HG03520 (cell line): ENCODE results near the gene ACVR1C.

Experiments used
- ATAC-seq: cut with Tn5 transposase; IDR thresholded peaks from one replicate; pipeline ENCODE4 v1.9.1; 2021; ENCODE audit warnings: mild to moderate bottlenecking, moderate library complexity; ENCODE audit not compliant: unreplicated experiment

ACVR1C gene

DNA sequence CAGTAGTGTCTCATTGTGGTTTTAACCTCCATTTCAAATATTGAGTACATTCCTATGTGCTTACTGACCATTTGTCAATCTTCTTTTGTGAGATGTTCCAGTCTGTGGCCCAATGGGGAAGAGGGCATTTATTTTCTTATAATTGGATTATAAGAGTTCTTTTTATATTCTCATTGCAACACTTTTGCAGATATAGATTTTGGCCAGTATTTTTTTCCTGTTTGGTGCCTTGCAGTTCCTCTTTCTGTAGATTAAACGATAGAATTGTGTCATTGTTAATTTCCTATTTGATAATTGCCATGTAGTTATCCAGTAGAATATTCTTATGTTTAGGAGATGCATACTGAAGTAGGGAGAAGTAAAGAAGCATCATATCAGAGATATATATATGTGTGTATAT is 128.3 kb downstream of the ACVR1C start:
- ATAC-seq = no peak

DNA sequence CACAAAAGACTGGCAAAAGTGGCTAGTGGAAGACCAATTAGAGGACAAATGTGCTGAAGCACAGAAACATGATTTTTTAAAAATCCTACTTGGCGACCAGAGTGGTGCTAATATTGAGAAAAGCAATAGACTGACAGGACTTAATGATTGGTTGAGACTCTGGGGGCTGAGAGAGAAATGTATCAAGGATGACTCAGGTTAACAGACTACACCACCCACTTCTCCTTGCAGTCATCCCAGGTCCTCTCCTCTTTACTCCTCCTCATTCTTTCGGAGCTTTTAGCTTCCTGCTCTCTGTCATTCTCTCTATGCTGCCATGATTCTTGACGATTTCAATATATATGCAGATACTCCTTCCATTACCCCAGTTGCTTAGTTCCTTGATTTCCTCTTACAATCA is 130.2 kb downstream of the ACVR1C start:
- no peak for ATAC-seq

DNA sequence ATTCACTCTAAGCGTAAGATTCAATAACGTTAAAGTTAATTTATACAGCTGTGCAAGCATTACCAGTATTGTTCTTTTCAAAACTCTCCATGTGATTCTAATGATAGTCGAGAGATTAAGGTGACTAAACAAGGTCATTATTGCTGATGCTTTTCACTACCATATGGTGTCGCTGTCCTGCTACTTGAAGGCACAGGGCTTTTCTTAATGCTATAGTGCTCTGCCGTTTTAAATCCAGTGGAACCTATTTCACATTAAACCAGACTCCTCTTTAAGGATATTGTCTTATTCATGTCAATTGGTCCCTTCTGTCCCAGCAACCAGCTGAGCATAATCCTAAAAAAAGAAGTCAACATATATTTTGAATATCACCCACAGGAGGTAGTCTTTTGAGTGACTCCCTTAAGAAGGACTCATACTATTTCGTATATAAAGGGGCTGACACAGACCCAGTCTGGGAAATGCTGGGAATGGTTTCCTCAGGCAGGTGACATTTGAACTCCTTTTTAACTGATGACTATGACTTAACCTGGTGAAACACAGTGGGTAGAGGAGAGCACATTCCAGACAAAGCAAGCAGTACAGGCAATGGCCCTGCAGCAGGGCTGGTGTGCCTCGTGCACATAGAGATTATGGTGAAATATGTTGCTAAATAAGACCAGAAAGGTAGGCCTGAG is 130.9 kb downstream of the ACVR1C start:
- ATAC-seq = peak; percentile 90

DNA sequence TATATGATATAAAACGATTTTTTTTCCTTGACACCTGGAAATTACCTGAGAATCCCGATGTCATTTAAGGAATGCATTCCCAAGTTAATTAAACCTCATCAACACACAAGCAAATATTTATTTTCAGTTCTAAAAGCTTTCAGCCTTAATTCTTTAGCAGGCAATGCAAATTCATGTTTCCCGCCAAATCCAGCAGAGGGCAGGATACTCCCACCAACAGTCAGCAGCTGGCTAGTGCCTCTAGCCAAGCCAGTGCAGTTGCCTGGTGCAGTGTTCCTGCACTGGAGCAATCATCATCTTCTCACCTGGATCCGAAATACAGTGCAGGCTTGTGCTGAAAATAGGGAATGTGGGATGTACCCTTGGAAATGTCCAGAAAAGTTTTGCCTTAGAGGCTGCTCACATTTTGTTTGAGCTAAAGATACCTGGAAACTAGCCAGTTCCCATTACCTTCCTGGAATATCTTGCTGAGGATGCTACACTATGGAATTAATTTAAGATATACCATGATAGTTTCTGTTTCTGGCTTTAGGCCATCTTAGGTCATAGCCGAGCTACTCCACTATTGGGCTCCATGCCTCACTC is 136.4 kb downstream of the ACVR1C start:
- ATAC-seq = peak; percentile 98

DNA sequence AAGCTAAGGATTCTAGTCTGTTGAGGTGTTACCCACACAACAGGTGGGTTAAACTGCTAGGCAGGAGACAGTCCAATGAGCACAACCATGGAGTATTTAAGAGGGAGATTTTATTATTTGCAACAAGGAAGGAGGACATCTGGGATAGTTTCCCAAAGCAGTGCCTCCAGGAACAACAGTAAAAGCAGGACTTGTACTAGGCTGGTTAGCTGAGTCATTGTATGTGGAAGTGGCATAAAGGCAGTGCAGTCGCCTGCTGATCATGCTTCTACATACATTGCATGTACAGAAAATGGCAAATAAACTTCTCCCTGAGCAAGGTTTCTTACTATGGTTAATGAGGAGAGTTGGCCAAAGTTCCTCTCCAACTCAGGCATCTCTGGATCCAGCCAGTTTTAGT is 138.7 kb downstream of the ACVR1C start:
- ATAC-seq = no peak

DNA sequence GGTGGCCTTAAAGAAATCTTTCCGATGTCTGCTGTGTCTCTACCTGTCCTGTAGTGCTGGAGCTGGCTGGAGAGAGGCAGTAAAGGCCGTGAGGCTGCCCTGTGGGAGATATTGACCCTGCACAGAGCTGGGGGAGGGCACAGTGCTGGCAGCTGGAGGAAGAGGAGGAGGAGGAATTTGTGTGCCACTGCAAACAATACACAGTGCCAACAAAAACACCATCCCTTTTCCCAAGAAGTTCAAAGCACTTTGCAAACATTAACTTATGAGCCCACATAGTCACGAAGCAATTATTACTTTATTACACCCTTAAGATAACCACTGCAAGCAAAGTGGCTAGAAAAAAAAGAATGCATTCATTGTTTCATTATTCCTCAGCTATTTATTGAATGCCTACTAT is 139.8 kb downstream of the ACVR1C start:
- no peak for ATAC-seq

DNA sequence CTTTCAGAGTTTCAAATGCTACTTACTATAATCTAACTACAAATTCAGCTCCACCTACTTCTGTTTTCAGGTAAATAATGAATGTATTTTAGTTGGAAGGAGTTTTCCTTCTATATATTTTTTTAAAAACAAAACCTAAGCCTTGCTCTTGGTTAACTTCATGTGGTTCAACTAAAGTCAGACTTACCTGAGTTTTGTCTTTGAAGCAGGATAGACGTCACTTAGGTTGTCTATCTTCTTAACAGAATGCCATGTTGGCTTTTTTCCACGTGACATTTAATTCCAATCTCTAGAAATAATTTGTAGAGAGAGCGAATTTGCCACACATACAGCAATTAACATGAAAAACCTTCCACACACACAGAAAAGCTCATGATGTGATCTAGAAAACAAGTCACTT is 140.9 kb downstream of the ACVR1C start:
- no peak for ATAC-seq

DNA sequence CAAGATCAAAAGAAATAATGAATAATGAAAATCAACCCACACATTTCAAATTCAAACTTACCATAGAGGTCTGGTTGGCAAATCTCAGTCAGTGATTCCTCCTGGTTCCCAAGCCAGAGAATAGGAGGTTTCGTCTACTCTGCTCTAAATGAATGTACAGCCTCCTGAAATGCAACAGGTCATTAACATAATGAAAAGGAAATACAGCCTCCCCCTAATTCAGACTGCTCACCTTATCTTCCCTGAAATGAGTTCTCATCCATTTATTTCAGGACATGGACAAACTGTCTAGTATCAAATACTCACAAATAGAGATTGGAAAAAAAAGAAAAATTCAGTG is 141.4 kb downstream of the ACVR1C start:
- no peak for ATAC-seq

DNA sequence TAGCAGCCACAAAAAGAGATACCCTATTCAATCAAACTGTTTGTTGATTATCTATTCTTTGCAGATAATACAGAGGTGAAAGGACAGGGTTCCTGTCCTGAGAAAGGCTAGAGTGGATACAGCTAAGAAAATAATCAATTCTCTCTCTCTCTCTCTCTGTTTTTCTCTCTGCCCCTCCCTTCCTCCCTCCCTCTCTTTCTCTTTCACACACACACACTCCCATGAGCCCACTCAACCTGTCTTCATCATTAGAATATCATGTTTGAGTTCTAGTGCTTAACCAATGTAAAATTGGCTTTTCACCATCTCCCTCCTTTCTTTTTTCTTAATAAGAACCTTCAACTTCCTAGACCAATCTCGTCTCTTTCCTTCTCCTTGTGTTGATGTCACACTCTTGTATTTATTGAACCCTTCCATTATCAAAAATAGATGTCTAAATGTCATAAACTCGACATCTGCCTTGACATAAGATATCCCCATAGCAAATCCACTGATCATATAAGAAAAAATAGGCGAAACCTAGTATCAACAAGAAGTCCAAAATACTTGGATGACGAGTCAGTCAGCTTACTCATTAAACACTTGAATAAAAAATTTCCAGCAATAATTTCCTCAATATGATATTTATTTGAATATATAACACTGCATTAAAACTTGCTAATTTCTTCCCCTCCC is 141.9 kb downstream of the ACVR1C start:
- no peak for ATAC-seq

DNA sequence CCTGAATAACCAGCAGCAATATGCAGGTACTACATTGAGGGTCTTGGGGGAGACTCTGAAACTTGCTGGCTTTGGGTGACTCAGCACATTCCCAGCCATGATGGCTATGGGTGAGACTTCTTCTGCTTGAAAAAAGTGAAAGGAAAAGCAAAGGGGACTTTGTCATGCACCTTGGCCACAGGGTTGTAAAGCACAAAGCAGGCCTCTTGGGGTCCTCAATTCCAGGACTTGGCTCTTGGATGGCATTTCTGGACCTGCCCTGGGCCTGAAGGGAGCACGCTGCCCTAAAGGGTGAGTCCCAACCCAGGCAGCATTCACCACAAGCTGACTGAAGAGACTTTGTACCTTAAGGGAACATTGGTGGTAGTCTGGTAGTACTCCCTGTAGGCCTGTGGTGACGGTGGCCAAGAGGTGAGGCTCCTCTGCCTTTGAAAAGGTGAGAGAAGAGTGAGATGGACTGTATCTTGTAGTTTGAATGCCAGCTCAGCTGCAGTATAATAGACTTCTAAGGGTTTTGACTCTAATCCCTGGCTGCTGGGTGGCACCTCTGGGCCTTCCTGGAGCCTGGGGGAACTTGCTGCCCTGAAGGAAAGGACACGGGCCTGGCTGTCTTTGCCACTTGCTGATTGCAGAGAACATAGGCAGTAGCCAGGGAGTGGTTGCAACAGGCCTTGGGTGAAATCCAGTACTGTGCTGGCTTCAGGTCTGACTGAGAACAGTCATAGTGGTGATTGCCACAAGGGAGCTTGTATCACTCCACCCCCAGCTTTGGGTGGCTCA is 148.3 kb downstream of the ACVR1C start:
- peak; percentile 87 for ATAC-seq

DNA sequence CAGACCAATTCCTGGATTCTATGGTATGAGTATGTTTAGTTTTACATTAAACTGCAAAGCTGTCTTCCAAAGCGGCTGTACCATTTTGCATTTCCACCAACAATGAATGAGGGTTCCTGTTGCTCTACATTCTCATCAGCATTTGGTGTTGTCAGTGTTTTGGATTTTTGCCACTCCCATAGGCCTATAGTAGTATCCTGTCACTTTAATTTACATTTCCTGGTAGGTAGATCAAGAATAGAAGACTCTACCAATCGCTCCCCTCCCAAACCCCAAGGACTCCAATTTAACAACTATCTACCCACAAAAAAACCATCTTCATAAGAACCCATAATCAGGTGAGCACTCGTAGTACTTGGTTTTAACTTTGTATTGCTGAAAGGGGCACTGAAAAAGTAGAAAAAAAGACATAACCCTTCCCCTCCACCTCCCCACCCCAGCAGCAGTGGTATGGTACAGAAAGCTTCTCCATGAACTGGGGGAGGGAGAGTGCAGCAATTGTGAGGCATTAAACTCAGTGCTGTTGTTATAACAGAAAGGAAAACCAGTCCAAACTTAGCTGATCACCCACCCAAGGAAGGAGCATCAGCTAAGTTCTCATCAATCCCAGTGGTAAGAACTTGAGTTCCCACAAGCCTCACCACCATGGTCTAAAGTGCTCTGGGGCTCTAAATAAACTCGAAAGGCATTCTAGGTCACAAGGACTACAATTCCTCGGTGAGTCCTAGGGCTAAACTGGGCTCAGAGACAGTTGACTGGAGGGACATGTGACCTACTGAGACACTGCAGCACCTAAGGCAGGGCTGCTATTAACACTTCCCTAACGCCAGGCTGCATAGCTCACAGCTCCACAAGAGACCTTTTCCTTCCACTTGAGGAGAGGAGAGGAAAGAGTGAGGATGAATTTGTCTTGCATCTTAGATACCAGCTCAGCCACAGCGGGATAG is 149.3 kb downstream of the ACVR1C start:
- no peak for ATAC-seq

DNA sequence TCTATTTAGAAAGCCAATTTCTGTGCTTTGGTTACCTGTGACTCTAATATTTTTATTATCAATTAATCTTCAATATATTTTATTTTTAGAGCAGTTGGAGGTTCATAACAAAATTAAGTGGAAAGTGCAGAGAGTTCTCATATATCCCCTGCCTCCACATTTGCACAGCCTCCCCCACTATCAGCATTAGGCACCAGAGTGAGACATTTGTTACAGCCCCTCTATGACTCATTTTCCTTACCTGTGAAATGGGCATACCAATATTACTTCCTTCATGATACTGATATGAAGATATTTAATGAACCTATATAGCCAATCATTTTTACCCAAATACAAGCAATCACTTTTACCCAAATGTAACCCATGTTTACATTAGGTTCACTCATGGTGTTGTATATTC is 150.7 kb downstream of the ACVR1C start:
- ATAC-seq = no peak

DNA sequence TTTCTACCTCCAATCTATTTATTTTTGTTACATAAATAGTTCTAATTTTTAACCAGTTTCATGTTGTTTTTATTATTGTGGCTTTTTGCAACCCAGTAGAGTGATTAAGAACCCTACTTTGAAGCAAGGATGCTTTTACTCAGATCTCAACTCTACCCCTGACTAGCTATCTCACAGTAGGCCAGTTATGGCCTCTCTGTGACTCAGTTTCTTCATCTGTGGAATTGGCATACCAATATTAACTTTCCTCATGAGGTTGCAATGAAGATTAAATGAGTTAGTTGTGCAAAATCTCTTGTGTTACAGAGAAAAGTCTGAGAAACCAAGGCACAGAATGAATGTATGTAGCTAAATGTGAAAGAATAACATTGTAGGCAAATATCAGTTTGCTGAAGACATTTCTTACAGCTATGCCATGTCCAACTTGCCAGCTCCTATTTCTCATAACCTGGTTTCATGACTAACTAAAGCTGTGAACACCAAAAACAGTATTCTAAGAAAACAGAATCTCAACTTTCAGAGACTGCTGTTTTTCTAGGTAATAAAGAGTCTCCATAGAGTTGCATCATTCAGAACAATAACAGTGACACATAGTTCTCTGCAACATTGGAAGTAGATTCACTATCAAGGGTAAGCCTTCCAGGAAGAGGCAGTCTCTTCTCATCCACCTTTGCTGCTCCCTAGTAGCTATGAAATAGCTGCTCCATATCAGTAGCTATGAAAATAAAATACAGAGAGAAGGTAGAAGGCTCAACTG is 151.5 kb downstream of the ACVR1C start:
- no peak for ATAC-seq
